OCI-LY3 (cell line): ENCODE results near the gene SRC.

Experiments used
- CTCF ChIP-seq: fragments of 200-600, 300-600 bp; sonication (generic); IDR thresholded peaks from 2 replicates; pipeline ENCODE4 v1.5.1; 2014; ENCODE audit warnings: antibody characterized with exemption, low read length, low read depth
- EZH2phosphoT487 ChIP-seq: fragments of 200-600 bp; shearing (Covaris generic); IDR thresholded peaks from 2 replicates; pipeline ENCODE4 v1.6.1; 2018; ENCODE audit warnings: antibody characterized with exemption, mixed run types, low read depth

GRCh38 chr20:37419774-37420542 lies 74.0 kb downstream of the SRC start:
- TF ChIP-seq CTCF (no peak), EZH2phosphoT487 (no peak)
